Fibroblast of mammary gland (primary cell): Measurements from ENCODE around the gene PRKCB.

Experiments used
- DNase-seq: peaks from one replicate; pipeline ENCODE4 v3.0.0-alpha.2; 2010; ENCODE audit warnings: low read depth
- H3K4me3 ChIP-seq: 2 replicates; pipeline ENCODE4 v1.5.1; 2011; ENCODE audit warnings: low read depth, mild to moderate bottlenecking, low read length, moderate library complexity; ENCODE audit not compliant: control insufficient read depth
- CTCF ChIP-seq: conservative IDR thresholded peaks from 2 replicates; pipeline ENCODE4 v1.5.1; 2011; ENCODE audit warnings: low read depth, low read length, inconsistent platforms; ENCODE audit not compliant: control insufficient read depth, insufficient read depth

Gene PRKCB

GRCh38 chr16:24071666-24072360, 236.0 kb downstream of the PRKCB start:
- no peak for DNase-seq
- TF ChIP-seq CTCF = no peak

GRCh38 chr16:24073321-24073720, 237.5 kb downstream of the PRKCB start:
- TF ChIP-seq CTCF = no peak
- no peak overlapping the region for H3K4me3 ChIP-seq
- no peak for DNase-seq

More at GRCh38 chr16:24071666-24072360, 236.0 kb downstream of the PRKCB start:
- no peak overlapping the region for H3K4me3 ChIP-seq

GRCh38 chr16:24074574-24074973, 238.8 kb downstream of the PRKCB start:
- no peak for TF ChIP-seq CTCF
- DNase-seq = no peak
- H3K4me3 ChIP-seq = no peak overlapping the region

GRCh38 chr16:24075302-24075701, 239.5 kb downstream of the PRKCB start:
- no peak overlapping the region for H3K4me3 ChIP-seq
- TF ChIP-seq CTCF = no peak
- DNase-seq = no peak

DNA sequence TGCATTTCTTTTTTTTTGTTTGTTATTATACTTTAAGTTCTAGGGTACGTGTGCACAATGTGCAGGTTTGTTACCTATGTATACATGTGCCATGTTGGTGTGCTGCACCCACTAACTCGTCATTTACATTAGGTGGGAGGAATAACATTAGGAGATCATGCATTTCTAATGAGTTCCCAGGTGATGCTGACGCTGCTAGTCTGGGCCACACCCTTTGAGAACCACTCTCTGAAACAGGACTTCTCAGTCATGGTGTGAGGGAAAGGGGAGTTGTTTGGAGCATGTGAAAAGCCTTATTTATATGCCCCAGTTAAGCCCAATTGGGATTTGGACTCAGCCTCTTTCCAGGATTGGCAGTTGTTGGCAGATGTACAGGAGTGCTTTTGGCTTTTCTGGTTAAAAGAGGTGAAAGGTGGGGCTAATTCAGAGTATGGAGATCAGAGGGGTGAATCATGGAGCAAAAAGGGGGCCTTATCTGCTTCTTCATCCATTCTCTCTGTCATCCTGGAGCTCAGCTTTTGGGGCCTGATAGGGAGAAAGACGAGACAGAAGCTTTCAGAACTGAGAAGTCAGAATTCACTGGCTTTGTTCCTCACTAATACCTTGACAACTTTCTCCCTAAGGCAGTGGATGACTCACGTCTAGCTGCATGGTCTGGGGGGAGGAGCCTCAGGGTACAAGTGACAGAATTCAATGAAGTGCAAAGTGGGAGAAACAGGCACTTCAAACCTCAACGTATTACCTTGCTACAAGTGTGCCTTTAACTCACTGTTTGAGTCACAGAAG, 240.3 kb downstream of the PRKCB start:
- no peak overlapping the region for H3K4me3 ChIP-seq
- TF ChIP-seq CTCF = no peak
- DNase-seq = no peak

DNA sequence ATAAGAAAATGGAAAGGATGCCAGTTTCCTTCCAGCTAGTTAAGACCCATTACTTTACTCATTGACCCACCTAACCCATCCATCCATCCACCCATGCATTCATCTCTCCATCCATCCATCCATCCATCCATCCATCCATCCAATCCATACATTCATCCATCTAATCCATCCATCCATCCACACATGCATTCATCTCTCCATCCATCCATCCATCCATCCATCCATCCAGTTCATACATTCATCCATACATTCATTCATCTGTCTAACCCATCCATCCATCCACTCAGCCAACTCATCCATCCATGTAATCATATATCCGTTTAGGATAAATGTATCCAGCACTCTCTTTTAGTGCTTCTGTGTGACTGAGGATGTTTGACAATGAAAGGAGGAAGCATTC, 241.5 kb downstream of the PRKCB start:
- no peak overlapping the region for H3K4me3 ChIP-seq
- DNase-seq = no peak
- no peak for TF ChIP-seq CTCF
